GM19438 (cell line): ENCODE data around the gene GALNT14.

Experiments
- ATAC-seq: cut with Tn5 transposase; IDR thresholded peaks from one replicate; pipeline ENCODE4 v1.9.1; 2021; ENCODE audit warnings: low read depth; ENCODE audit not compliant: unreplicated experiment

GALNT14 gene

DNA sequence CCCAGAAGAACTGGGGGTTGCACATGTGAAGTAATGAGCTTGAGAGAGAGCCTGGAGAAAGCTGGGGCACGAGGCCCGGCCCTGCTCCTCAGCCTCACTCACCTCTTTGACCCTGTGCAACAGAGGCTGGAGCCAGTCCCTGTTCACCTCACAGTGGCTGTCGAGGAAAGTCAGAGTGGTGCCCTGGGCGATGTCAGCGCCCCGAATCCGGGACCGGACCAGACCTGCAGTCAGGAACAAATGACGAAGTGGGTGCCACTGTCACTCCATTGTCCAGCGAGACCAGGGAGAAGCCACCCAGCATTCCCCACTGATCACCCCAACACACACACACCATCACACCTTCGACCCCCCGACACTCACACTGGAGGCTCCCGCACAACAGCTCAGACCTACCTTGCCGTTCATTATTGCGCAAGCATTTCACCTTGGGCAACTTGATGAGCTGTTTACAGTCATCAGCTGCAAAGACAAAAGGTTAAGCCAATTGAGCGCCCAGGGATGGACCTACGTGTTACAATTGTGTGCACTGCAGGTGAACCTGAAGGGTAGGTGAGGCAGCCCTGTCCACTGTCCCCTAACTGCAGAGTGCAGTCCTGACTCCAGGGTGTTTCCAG, 182.6 kb downstream of the GALNT14 start:
- no peak for ATAC-seq

DNA sequence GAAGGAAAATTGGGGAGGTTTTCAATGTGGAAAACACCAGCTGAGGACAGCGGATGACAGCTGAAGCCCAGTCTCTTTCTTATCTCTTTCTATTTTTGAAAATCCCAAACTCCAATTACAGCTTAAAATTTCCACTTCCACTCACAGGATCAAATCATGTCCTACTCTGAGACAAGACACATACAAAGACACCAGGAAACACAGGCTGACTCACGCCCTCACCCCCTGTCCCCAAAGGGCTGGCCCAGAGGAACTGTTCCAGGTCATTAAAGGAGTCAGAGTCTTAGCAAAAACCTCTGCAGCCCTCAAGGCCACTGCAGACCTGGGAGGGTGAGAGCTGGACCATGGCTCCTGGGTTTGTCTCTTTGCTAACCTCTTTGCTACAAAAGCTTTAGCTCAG, 187.9 kb downstream of the GALNT14 start:
- no peak for ATAC-seq

DNA sequence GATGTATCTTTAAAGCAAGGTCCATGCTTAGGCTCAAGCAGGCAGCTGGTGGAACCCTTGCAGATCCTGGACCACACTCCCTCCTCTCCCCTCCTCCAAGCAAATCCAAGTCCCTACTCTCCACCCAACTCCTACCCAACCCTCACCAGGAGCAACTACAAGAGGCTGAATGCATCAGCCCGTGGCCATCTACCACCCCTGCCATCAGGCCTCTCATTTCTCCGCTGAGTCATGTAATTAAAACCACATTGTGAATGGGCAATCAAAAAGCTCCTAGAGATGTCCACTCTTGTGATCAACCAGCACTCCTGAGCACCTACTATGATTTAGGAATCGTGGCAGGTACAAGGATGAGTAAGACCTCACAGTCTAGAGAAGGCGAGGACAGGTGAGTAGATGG, 188.8 kb downstream of the GALNT14 start:
- ATAC-seq = no peak

DNA sequence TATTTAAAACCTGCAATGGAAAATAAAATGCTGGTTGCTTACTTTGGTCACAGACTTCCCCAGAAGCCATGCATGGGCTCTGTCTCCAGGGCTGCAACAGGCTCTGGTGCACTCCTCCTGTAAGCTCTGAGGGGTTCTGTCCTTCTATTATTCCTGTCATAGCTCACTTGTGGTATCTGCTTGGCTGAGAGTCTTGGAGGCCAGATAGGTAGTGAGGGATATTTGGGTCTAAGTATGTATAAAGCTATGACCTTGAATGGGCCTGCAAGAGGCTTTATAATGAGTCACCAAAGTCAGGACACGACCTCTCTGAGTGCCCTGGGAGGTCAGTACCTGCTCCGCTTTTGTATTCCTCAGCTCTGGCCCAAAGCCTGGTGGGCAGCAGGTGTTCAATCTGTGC, 189.4 kb downstream of the GALNT14 start:
- ATAC-seq = no peak

DNA sequence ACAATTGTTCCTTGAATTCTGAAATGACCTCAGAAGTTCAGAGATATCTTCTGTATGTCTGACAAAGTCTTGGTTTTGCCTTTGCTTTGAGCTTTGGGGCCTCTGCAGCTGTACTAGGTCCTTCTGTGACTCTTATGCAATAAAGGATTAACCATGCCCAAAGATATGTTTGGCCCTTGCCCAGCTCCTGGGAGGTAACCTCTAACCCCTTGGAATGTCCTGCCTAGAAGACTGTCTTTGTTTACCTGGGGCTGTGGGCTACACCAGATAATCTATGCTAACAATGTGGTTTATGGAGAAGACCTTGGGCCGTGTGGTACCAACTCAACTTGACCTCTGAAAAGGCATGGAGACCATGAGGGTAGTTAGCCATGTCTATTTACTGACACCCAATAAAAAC, 190.1 kb downstream of the GALNT14 start:
- no peak for ATAC-seq

DNA sequence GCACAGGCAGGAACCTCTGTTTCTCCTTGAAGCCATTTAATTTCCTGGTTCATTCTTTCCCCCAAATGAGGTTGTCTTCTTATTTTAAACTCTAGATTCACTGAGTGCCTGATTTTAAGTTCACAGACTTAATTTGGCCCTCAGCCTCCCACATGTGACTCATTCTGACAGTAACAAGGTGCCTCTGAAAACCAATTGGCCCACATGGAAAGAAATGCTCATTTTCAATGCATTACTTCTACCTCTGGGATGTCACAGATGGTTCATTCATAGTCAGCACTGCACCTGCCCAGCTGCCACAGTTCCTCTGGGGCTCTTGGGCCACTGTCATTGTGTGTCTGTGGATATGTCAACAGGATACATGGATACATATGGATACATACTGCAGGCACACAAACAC, 190.6 kb downstream of the GALNT14 start:
- no peak for ATAC-seq

DNA sequence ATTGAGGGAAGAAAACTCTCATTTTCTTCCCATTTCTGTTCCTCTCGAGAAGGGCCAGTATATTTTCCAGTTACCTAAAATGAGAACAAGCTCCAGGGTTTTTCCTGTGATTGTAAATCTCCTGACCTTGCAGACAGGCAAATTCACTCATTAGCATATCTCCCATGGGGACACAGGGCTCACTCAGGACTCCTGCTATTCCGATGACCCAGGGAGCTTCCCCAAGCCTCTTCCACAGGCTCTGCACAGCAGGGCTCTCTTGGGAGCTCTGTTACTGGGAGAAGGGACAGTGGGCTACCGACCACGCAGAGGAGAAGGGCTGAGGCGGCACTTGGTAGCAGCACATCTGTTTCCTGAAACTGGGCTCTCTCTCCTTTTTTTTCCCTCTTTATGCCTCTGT, 195.8 kb downstream of the GALNT14 start:
- ATAC-seq = no peak

DNA sequence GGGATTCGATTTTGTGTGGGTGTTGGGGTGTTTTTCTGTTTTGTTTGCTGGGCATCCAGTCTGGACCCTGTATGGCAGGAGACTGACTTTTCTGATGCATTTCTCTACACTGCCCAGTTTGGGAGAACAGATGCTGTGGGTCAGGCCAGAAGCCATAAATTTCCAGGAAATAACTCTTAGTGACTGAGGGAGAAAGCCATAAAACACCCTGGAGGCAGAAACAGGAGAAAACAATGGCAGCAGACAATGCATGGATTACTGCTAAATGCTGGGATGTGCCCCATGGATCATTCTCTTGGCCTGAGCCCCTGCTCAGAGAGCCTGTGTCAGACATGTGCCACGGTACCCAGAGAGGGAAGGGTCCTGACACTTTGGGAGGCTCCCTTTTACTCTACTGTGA, 197.4 kb downstream of the GALNT14 start:
- ATAC-seq = no peak

DNA sequence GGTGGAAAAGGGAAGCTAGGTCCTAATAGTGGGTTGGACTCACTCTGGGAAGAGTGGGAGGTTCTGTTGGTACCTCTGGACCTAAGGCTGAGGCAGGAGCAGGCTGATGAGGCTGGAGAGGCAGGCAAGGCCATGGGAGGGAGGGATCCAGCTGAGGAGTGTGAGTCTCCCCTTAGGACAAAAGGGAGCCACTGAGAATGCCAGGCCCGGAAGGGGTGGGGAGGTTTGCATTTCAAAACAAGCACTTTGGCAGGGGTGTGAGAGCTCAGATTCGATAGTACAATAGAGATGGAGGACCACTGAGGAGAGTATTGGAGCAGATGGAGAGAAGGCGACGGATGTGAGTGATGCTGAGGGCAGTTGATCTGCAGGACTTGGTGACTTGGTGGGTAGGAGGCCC, 198.9 kb downstream of the GALNT14 start:
- no peak for ATAC-seq

DNA sequence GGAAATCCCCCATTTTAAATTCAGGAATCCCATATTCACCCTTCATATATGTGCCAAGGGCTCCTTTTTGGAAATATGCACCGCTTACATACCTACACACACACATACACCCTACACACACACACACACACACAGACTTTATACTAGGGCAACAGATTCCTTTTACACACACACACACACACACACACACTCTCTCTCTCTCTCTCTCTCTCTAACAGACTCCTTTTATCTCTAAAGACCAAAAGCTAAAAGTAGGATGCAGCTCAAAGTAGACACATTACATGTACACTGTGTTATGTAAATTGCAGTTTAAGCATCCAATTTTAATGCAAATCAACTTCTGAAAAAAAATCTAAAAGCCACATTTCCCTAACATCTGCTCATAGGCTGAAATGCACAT, 200.0 kb downstream of the GALNT14 start:
- ATAC-seq = no peak

DNA sequence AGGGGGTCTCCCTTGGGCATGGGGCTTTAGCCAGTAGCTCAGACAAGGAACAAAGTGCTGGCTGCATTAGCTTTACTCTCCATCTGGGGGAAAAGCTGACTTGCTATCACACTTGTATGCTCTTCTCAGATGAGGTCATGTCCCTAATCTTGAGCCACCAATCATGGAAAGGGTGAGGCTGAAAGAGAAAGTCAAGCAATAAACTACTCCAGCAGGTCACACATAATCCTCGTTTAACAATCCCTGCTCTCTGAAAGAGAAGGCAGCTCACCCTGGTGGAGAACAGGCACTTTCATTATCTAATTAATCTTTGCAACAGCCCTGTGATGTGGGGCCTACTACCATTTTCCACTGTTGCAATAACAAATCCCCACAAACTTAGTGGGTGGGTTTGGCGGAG, 201.3 kb downstream of the GALNT14 start:
- ATAC-seq = no peak

DNA sequence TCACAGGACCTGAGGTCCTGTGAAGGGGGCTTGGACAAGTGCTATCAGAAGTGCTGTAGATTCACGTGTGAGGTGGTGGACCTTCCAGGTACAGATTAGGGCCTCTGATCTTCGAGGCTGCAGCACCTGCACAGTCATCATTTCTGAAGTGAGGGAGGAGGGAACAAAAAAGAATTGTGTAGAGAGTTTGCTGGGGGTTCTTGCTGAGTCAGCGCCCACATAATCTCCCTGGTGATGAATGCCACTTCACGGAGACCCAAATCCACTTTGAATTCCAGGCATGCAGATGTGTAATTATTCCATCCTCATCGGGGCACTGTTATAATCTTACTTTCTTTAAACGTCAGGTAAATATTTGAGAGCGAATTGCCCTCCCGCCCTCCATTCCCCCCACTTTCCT, 202.4 kb downstream of the GALNT14 start:
- ATAC-seq = no peak

DNA sequence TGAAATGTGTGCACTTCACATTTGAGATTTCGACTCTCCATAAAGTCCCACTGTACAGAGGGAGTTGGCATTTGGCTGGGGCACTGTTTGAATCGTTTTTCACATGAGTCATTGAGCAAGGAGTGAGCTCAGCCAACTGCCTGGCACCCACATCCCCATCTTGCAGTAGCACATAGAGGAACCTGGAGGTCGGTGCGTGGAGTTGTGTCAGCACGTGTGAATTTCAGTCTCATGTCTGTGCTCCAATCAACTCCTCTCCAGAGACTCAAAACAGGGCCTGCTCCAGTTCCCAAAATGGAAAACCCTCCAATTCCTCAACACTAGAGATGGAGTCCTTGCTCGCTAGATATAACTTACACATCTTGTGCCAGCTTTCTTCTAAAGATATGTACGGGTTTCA, 204.2 kb downstream of the GALNT14 start:
- ATAC-seq = no peak

DNA sequence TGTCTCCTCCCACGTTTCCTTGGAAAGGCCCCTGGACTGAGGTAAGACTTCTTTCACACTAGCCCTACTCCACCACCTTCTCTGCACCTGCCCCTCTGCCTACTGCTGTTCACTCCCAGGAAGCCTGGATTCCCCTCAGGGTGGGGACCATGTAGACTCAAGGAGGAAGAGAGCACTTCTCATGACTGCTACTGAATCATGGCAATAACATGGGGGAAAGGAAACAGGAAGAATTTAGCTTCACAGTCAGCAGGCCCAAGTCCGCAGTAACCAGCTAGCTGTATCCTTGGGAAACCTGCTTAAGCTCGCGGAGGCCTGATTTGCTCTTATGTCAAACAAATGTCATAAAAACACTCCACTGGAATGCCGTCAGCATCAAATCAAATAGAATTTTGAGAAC, 204.7 kb downstream of the GALNT14 start:
- no peak for ATAC-seq

DNA sequence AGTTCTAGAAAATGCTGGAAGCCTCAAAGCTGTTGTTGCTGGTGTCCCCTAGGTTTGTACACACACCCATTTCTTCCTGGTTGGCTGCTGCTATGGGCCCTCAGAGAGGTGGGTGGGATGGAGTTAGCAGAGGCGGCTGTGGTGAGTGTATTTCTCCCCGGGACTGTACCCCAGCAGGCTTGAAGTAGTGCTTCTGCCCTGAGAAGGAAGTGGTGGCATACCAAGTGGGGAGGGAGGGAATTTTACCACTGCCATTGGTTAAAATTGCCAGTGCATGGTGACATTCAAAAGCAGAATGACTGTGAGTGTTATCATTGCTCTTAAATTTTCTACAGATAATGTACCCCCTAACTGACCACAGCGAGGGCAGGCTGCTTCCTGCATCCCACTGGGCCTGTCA, 205.4 kb downstream of the GALNT14 start:
- no peak for ATAC-seq

DNA sequence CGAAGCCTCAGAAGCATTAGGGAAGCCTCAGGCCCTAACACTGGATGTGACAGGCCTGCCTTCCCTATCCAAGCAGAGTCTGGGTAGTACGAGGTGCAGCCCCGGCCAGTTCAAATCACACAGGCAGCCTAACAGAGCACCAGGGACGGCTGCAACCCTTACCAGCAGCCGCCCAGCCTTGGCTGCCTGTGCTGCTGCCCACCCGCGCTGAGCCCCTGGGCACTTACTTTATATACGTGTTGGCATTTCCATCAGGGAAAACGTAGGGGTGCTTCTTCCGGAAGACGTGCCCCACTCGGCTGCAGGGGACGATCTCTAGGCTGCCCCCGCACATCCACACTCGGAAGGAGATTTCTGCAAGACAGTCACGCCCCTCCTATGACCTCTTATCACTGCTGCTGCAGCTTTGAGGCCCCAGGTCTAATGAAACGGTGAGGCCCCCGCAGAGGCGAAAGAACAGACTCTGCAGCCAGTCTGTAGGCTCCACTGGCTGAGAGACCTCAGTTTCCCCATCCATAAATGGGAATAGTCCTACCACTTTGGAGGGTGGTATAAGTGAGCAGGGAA, 206.3 kb downstream of the GALNT14 start:
- ATAC-seq = no peak

DNA sequence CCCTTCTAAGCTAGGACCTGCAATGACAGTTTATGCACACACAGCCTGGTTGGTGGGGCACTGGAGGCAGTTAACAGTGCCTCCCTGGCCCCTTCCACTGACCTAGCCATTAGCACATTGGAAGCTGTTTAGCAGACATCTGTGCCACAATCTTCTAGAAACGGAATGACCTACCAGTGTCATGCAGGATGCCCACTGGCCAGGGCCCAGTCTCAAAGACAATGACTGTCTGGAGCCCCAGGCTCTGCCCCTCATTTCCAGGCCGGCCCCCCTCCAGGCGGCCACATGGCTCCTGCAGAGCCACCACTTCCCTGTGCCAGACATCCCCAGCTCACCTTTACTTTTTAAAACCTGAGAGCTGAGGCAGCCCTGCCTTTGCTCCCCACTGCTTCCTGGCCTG, 207.5 kb downstream of the GALNT14 start:
- ATAC-seq = no peak

DNA sequence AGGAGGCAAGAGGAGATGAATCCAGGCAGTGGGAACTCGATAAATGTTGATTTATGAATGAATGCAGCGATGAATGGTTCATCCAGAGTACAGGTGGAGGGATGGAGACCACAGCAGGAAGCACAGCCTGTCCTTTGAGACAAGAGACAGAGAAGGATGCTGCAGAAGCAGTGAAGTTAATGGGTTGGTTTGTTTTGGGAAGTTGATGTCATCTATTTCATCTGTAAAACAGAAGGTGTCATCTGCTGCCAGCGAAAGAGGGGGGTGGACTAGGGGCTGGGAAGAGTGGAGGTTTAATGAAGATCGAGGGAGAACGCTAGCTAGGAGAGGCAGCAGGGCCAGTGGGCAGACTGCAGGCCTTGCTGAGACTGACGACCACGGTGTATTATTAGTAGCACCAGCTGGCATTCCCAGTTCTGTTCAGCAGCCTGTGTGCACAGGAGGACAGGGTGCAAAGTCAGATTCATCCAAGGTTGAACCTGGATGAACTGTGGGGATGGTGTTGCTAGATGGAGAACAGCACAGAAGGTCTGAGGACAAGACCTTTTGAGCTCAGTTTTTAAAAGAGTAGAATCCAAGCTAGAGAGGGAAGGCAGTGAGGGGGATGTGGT, 210.7 kb downstream of the GALNT14 start:
- no peak for ATAC-seq

DNA sequence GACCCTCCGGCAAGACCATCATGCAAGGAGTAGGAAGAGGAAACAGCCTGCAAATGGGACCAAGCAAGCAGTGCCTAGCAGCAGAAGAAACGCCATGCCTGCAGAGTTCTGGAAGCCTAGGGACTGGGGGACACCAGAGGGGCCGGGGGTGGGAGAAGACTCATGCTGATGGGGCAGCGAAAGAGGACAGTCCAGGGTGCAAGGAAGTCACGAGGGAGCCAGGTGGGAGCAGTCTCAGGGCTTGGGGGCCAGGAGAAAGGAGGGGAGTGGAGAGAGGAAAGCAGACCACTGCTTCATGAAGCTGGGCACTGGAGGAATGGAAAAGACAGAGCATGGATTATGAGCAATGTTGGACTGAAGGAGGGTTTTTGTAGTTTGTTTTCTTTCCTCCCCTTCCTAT, 211.6 kb downstream of the GALNT14 start:
- ATAC-seq = no peak

DNA sequence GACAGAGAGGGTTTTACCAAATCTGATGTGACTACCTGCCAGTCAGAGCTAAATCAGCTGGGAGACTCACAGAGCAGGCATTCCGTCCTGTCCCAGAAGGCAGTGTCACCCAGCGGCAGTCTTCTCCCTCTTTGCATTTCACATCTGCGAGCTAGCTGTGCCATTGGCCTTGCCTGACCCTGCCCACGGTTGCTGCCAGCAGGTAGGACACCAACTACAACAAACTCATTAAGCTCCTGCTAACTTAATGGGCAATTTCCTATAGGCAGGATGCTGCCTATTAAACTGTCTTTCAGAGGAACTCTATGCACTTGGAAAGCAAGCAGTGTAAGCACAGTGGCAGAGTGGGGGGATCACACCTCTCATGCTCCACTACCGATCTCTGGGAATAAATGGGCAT, 214.6 kb downstream of the GALNT14 start:
- no peak for ATAC-seq

DNA sequence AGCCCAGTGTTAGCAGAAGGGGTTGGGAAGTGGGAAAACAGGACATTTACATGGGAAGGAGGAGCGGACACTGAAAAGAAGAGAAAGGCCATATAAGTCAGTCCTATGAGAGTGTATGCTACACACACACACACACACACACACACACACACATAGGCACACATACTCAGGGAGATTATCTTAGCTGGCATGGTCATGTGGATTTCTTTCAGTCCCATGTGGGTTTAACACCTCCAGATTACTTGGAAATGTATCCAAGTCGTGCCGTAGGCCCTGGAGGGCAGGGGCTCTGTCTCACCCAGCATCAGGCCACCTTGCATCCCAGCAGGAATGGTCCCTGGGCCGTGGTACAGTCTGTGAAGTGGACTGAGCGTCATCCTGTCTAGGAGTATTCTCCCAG, 217.7 kb downstream of the GALNT14 start:
- ATAC-seq = no peak

DNA sequence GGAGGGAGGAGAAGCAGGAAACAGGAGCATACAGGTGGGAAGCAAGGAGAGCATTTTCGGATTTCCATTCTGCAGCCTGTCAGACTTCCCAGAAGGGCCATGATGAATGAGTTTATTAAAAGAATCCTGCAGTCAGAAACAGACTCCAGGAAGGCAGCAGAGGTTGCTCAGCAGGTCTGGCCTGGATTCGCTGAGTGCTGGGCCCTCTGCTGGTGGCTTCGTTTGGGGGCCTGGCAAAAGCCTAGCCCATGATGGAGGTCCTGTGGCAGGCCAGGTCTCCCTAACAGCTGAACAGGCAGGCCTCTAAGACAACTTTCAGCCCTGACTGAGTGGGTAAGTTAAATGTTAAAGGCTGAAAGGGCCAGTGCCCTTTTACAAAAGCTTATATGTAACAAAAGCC, 222.8 kb downstream of the GALNT14 start:
- no peak for ATAC-seq

DNA sequence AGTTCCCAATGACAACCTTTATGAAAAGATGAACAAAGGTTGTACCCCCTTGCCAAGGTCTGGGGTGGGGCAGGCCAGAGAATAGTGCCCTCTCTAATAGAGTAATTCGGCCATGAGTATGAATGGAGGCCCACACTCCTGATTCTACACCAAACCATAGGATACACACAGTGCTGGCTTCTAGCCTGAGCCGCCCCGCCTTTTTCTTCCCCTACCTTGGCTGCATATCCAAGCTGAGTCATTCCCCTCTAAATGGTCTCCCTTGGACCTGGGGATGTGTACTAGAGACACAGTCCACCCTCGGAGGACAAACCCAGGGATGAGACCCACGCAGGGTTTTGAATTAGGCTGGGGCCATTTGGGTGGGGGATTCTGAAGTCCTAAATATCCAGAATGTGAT, 223.8 kb downstream of the GALNT14 start:
- no peak for ATAC-seq
